Natural killer cell (primary cell): ENCODE results near the gene SNAI3. TPM values are rescaled to one million over a fixed set of nuclear protein-coding genes. Genes with fewer than 3 reads are reported as not detected.

Experiments
- ATAC-seq, 3 donors: fragments of 150-1000 bp in 2 of 3; fragments of 200-7000 bp in 1 of 3; cut with Tn5 transposase; 1 replicate in 1 of 3; 2 replicates in 2 of 3; pipeline ENCODE4 v1.10.0; 2021; ENCODE audit warnings: mild to moderate bottlenecking in 2 of 3, moderate library complexity in 2 of 3
- DNase-seq, 2 donors: peaks; one replicate each; pipeline versions ENCODE4 v3.0.0 to v3.0.0-alpha.2; 2013 to 2021; ENCODE audit warnings: mixed read lengths in 1 of 2
- H3K27ac ChIP-seq: one replicate; pipeline ENCODE4 v1.5.1; 2013; ENCODE audit warnings: mild to moderate bottlenecking, low read length
- H3K27me3 ChIP-seq: one replicate; pipeline ENCODE4 v1.6.1; 2013; ENCODE audit warnings: low read length; ENCODE audit not compliant: control insufficient read depth, insufficient read depth
- H3K36me3 ChIP-seq: one replicate; pipeline ENCODE4 v1.6.1; 2013; ENCODE audit warnings: low read length; ENCODE audit not compliant: control insufficient read depth, insufficient read depth
- H3K4me1 ChIP-seq: one replicate; pipeline ENCODE4 v1.6.1; 2013; ENCODE audit warnings: low read length; ENCODE audit not compliant: control insufficient read depth, insufficient read depth
- H3K4me3 ChIP-seq: one replicate; pipeline ENCODE4 v1.5.1; 2013; ENCODE audit warnings: low read length
- H3K9me3 ChIP-seq: one replicate; pipeline ENCODE4 v1.6.1; 2013; ENCODE audit warnings: low read length; ENCODE audit not compliant: control insufficient read depth, insufficient read depth
- H3K27ac Mint-ChIP-seq, 2 donors: one replicate each; pipeline ENCODE4 v1.8.0; 2022; ENCODE audit warnings: mild to moderate bottlenecking in 2 of 2, mixed read lengths in 2 of 2, moderate library complexity in 1 of 2
- H3K27me3 Mint-ChIP-seq, 2 donors: one replicate each; pipeline ENCODE4 v1.8.0; 2022; ENCODE audit warnings: low read depth in 2 of 2, mixed read lengths in 2 of 2
- H3K36me3 Mint-ChIP-seq: one replicate; pipeline ENCODE4 v1.8.0; 2022; ENCODE audit warnings: mixed read lengths
- H3K4me1 Mint-ChIP-seq, 2 donors: one replicate each; pipeline ENCODE4 v1.8.0; 2022; ENCODE audit warnings: mixed read lengths in 2 of 2
- H3K4me3 Mint-ChIP-seq: one replicate; pipeline ENCODE4 v1.8.0; 2022; ENCODE audit warnings: mild to moderate bottlenecking, moderate library complexity, mixed read lengths
- H3K9me3 Mint-ChIP-seq, 2 donors: one replicate each; pipeline ENCODE4 v1.8.0; 2022; ENCODE audit warnings: mixed read lengths in 2 of 2
- WGBS: methylation state at CpG from one replicate; pipeline ENCODE4 v1.1.7; 2013; ENCODE audit warnings: missing lambda C conversion rate; ENCODE audit not compliant: insufficient coverage; 5-methylcytosine and 5-hydroxymethylcytosine counted together
- intact Hi-C: fragments of 100-400 bp; cut with micrococcal nuclease; formaldehyde crosslinking; loops from one replicate; pipeline ENCODE4 v1.14.2; 2022
- total RNA-seq, 4 donors: library from RNA; stranded (reverse); fragments of 120-200 nt in 1 of 4; gene quantifications; one replicate each; pipeline versions ENCODE4 v1.2.3 to v1.2.4, GENCODE V29; 2013 to 2022
- TF ChIP-seq, protein P1 (sequence below): fragments of 200-600 bp; IDR thresholded peaks from one replicate; pipeline ENCODE4 v1.8.0; 2022; ENCODE audit warnings: antibody characterized with exemption

Gene SNAI3
- total RNA-seq, 3 donors from 2014 or later (not counting 1 experiment from before 2014, with no cell fraction given) = 8.2 to 9.2 (median 8.4) TPM

DNA sequence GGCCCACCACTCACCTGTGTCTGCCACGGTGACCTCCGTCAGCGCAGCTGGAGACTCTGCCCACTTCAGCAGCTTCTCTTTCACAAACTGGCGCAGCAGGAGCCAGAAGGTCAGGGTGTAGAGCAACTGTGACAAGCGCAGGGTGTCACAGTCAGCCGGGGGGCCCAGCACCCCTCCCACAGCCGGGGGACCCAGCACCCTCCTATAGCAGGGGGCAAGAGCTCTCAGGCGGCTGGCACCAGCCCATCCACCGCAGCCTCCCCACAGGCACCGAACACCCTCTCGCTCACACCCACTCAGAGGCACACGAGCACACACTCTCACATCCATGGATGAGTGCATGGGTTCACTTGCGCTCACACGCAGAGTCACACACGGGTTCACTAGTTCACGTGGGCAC, 48.8 kb upstream of the SNAI3 start:
- no peak for ATAC-seq
- Histone ChIP-seq H3K4me3 (no peak overlapping the region), H3K36me3 (peaks cover 50% of the 10 kb centered on the region), H3K27ac (no peak overlapping the region), H3K4me1 (peaks cover 12% of the 10 kb centered on the region), H3K9me3 (no peaks in the 10 kb centered on the region), H3K27me3 (no peaks in the 10 kb centered on the region)
- TF ChIP-seq, protein P1, sequence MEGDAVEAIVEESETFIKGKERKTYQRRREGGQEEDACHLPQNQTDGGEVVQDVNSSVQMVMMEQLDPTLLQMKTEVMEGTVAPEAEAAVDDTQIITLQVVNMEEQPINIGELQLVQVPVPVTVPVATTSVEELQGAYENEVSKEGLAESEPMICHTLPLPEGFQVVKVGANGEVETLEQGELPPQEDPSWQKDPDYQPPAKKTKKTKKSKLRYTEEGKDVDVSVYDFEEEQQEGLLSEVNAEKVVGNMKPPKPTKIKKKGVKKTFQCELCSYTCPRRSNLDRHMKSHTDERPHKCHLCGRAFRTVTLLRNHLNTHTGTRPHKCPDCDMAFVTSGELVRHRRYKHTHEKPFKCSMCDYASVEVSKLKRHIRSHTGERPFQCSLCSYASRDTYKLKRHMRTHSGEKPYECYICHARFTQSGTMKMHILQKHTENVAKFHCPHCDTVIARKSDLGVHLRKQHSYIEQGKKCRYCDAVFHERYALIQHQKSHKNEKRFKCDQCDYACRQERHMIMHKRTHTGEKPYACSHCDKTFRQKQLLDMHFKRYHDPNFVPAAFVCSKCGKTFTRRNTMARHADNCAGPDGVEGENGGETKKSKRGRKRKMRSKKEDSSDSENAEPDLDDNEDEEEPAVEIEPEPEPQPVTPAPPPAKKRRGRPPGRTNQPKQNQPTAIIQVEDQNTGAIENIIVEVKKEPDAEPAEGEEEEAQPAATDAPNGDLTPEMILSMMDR = no peak
- WGBS = 94% methylated on average over 16 of the region's 16 CpGs
- H3K27me3 Mint-ChIP-seq = no peaks in the 10 kb centered on the region
- no peak for DNase-seq
- no peak overlapping the region for H3K4me3 Mint-ChIP-seq
- no peak overlapping the region for H3K27ac Mint-ChIP-seq
- H3K4me1 Mint-ChIP-seq = peaks cover 0 to 10% of the 10 kb centered on the region in 2 donors
- no peaks in the 10 kb centered on the region for H3K36me3 Mint-ChIP-seq
- intact Hi-C loops = loop anchor here (5.0 kb wide), 1 partner anchor 122 kb away; the partner anchor contains the start of genes GALNS and TRAPPC2L
- no peaks in the 10 kb centered on the region for H3K9me3 Mint-ChIP-seq

DNA sequence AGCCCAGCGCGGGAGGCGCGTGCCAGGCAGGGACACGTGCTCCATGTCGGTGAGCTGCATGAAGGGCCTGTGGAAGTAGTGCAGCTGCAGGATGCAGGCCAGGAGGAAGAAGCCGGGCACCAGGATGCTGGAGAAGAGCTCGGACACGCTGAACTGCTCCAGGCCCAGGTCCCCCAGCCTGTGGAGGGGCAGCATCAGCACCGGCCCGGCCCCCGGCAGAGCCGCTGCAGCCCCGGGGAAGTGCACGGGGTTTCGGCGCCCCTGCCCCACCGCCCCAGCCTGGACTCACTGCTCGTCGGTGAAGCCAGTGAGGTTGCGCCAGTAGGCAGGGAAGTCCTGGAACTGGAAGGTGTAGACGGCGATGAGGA, 48.0 kb upstream of the SNAI3 start:
- Histone ChIP-seq H3K9me3 (no peaks in the 10 kb centered on the region), H3K4me3 (no peak overlapping the region), H3K27ac (no peak overlapping the region), H3K4me1 (peaks cover 12% of the 10 kb centered on the region), H3K36me3 (peaks cover 51% of the 10 kb centered on the region), H3K27me3 (no peaks in the 10 kb centered on the region)
- no peak overlapping the region for H3K4me3 Mint-ChIP-seq
- ATAC-seq (no peak), DNase-seq (no peak)
- H3K9me3 Mint-ChIP-seq = no peaks in the 10 kb centered on the region
- peaks cover 0 to 10% of the 10 kb centered on the region in 2 donors for H3K4me1 Mint-ChIP-seq
- intact Hi-C loops = no loop called here
- WGBS = 93% methylated on average over 23 of the region's 23 CpGs
- TF ChIP-seq, protein P1 = no peak
- H3K36me3 Mint-ChIP-seq = no peaks in the 10 kb centered on the region
- H3K27me3 Mint-ChIP-seq = no peaks in the 10 kb centered on the region
- H3K27ac Mint-ChIP-seq = no peak overlapping the region

GRCh38 chr16:88733630-88734360, 47.5 kb upstream of the SNAI3 start:
- TF ChIP-seq, protein P1 = no peak
- no peak overlapping the region for H3K4me3 Mint-ChIP-seq
- no peak overlapping the region for H3K27ac ChIP-seq
- peaks cover 51% of the 10 kb centered on the region for H3K36me3 ChIP-seq
- no peak overlapping the region for H3K4me3 ChIP-seq
- DNase-seq (no peak), ATAC-seq (no peak)
- peaks cover 12% of the 10 kb centered on the region for H3K4me1 ChIP-seq
- H3K27ac Mint-ChIP-seq = no peak overlapping the region
- WGBS = 93% methylated on average over 27 of the region's 27 CpGs
- peaks cover 0 to 8% of the 10 kb centered on the region in 2 donors for H3K4me1 Mint-ChIP-seq
- no peaks in the 10 kb centered on the region for H3K9me3 ChIP-seq
- no peaks in the 10 kb centered on the region for H3K36me3 Mint-ChIP-seq
- intact Hi-C loops = no loop called here
- H3K27me3 ChIP-seq = no peaks in the 10 kb centered on the region
- no peaks in the 10 kb centered on the region for H3K9me3 Mint-ChIP-seq
- H3K27me3 Mint-ChIP-seq = no peaks in the 10 kb centered on the region

GRCh38 chr16:88732961-88733294, 46.6 kb upstream of the SNAI3 start:
- TF ChIP-seq, protein P1 = no peak
- Mint-ChIP-seq H3K4me3 (no peak overlapping the region), H3K27me3 (no peaks in the 10 kb centered on the region), H3K27ac (no peak overlapping the region), H3K4me1 (peaks cover 0 to 5% of the 10 kb centered on the region in 2 donors), H3K9me3 (no peaks in the 10 kb centered on the region), H3K36me3 (no peaks in the 10 kb centered on the region)
- ATAC-seq = no peak
- Histone ChIP-seq H3K9me3 (no peaks in the 10 kb centered on the region), H3K27me3 (no peaks in the 10 kb centered on the region), H3K4me3 (no peak overlapping the region), H3K27ac (no peak overlapping the region), H3K4me1 (peaks cover 12% of the 10 kb centered on the region), H3K36me3 (peaks cover 52% of the 10 kb centered on the region)
- WGBS = 93% methylated on average over 13 of the region's 13 CpGs
- DNase-seq = no peak
- intact Hi-C loops = no loop called here
